ENCODE results near the gene PDK3. TPM values are rescaled to one million over a fixed set of nuclear protein-coding genes. Genes with fewer than 3 reads are reported as not detected.
A peak's percentile ranks its signal among the peaks of the same experiment; 100 is the strongest.

The PDK3 gene
- total RNA-seq, result 100 to 1,000 TPM; 116 to 118 TPM

DNA sequence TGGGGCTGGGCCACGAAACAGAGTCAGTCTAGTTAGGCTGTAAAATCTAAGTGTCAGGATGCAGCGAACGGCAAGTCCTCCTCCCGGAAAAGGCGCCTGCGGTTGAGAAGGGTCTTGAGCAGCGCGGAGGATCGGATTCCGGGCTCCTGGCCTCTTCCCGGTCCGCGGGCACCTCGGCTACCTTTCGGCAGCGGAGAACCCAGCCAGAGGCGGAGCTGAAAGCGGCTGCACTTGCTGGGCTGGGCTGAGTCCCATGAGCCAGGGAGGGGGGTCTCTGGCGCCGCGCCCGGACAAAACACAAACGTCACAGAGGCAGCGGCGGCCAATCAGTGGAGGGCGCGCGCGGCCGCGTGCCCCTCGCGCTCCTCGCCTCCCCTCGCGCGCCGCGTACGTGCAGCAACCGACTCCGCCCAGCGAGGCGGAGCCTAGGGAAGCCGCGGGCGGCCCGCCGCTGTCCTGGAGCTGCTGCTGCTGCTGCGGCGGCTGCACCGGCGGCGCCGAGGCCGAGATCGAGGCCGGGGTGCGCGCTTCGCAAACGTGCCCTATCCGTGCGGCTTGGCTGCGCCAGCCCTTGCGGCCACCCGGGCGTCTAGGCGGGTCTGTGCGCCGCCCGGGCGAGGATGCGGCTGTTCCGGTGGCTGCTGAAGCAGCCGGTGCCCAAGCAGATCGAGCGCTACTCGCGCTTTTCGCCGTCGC is at the start of gene PDK3:
TSS of gene PDK3 (plus strand) at position 451 of the 696 bp plus-strand sequence. CDS start at position 621, 170 bp downstream.
- ATAC-seq (ENCODE audit: insufficient number of reproducible peaks, low FRiP score, low read depth), result peak; percentile 79
- TF ChIP-seq, protein P1, sequence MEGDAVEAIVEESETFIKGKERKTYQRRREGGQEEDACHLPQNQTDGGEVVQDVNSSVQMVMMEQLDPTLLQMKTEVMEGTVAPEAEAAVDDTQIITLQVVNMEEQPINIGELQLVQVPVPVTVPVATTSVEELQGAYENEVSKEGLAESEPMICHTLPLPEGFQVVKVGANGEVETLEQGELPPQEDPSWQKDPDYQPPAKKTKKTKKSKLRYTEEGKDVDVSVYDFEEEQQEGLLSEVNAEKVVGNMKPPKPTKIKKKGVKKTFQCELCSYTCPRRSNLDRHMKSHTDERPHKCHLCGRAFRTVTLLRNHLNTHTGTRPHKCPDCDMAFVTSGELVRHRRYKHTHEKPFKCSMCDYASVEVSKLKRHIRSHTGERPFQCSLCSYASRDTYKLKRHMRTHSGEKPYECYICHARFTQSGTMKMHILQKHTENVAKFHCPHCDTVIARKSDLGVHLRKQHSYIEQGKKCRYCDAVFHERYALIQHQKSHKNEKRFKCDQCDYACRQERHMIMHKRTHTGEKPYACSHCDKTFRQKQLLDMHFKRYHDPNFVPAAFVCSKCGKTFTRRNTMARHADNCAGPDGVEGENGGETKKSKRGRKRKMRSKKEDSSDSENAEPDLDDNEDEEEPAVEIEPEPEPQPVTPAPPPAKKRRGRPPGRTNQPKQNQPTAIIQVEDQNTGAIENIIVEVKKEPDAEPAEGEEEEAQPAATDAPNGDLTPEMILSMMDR (IDR thresholded peaks at IDR 0.05), result no peak
- H3K27ac ChIP-seq, result peak within 1 kb of the TSS; percentile 89 to 93

DNA sequence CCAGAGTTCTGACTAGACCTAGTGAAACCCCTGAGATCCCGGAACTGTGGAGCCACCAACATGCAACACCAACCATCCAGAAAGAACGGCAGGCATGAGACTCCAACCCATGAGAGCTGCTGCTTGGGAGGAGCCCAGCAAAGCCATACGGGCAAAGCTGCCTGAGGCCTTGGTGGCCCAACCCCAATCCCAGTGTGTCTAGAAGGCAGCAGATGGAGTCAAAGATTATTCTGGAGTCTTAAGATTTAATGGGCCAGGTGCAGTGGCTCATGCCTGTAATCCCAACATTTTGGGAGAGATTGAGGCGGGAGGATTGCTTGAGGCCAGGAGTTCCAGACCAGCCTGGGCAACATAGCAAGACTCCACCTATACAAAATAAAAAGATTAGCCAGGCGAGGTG is 49.2 kb upstream of the PDK3 start:
- DNase-seq (ENCODE audit: low spot score) (no peak), ATAC-seq (ENCODE audit: insufficient number of reproducible peaks, low FRiP score, low read depth) (no peak)
- Histone ChIP-seq H3K27ac (no peak overlapping the region), H3K27me3 (replicated peaks; ENCODE audit: insufficient read depth) (no peaks in the 10 kb centered on the region), H3K36me3 (no peaks in the 10 kb centered on the region), H3K4me3 (no peak overlapping the region), H3K9me3 (no peaks in the 10 kb centered on the region), H3K4me1 (ENCODE audit: control insufficient read depth in 1 of 2, low read depth in 2 of 2) (peaks cover 0 to 13% of the 10 kb centered on the region in 2 donors)
- TF ChIP-seq, protein P1 (IDR thresholded peaks at IDR 0.05), result no peak

More for the DNA sequence above, at the start of gene PDK3:
- H3K27me3 ChIP-seq (replicated peaks; ENCODE audit: insufficient read depth), result no peaks in the 10 kb centered on the region
- H3K36me3 ChIP-seq, result no peaks in the 10 kb centered on the region
- peaks cover 0 to 10% of the 10 kb centered on the region in 2 donors for H3K4me1 ChIP-seq (ENCODE audit: control insufficient read depth in 1 of 2, low read depth in 2 of 2)
- peak within 1 kb of the TSS; percentile 91 for H3K4me3 ChIP-seq
- no peaks in the 10 kb centered on the region for H3K9me3 ChIP-seq
- DNase-seq (ENCODE audit: low spot score), result peak; percentile 38

DNA sequence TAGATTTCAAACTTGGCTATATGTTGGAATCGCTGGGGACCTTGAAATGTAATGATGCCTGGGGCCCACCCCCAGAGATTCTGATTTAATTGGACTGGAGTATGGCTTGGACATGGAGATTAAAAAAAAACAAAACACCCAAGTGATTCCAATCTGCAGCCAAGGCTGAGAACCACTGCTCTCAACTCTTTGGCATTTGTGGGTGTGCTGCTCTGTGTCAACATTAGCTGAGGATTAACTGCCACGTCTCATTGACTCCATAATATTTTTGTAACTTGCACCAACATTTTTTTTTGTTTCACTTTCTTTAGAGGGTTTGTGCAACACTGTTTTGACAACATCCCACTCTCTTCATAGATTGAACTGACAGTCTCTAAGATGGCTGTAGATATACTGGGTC is 41.1 kb upstream of the PDK3 start:
- Histone ChIP-seq H3K36me3 (no peaks in the 10 kb centered on the region), H3K9me3 (no peaks in the 10 kb centered on the region), H3K4me3 (no peak overlapping the region), H3K27ac (peak overlapping the region; percentile 80 to 91), H3K27me3 (replicated peaks; ENCODE audit: insufficient read depth) (no peaks in the 10 kb centered on the region), H3K4me1 (ENCODE audit: control insufficient read depth in 1 of 2, low read depth in 2 of 2) (peaks cover 7 to 35% of the 10 kb centered on the region in 2 donors)
- ATAC-seq (ENCODE audit: insufficient number of reproducible peaks, low FRiP score, low read depth), result peak; percentile 72
- TF ChIP-seq, protein P1 (IDR thresholded peaks at IDR 0.05), result no peak
- no peak for DNase-seq (ENCODE audit: low spot score)

DNA sequence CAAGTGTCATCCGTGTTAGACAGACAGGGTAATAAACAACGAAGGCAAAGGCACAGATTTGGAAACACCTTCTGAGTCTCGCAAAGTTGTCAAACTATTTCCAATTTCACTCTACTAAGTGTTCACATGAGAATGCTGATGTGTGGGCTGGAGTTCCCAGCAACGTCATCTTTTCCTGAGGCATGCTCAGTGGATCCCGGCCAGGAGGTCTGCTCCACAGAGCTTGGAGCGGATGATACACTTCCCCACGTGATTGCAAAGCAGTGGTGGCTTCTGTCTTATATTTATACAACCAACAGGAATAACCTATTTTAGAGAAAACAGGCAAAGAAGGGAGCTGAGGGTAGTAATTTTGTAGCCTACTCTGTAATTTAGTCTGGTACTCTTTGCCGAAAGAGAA is 40.1 kb upstream of the PDK3 start:
- Histone ChIP-seq H3K4me1 (ENCODE audit: control insufficient read depth in 1 of 2, low read depth in 2 of 2) (peaks cover 7 to 35% of the 10 kb centered on the region in 2 donors), H3K27ac (peak overlapping the region; percentile 80 to 91), H3K36me3 (no peaks in the 10 kb centered on the region), H3K9me3 (no peaks in the 10 kb centered on the region), H3K4me3 (peak overlapping the region; percentile 35), H3K27me3 (replicated peaks; ENCODE audit: insufficient read depth) (no peaks in the 10 kb centered on the region)
- TF ChIP-seq, protein P1 (IDR thresholded peaks at IDR 0.05), result no peak
- peak; percentile 38 for DNase-seq (ENCODE audit: low spot score)
- ATAC-seq (ENCODE audit: insufficient number of reproducible peaks, low FRiP score, low read depth), result peak; percentile 86

DNA sequence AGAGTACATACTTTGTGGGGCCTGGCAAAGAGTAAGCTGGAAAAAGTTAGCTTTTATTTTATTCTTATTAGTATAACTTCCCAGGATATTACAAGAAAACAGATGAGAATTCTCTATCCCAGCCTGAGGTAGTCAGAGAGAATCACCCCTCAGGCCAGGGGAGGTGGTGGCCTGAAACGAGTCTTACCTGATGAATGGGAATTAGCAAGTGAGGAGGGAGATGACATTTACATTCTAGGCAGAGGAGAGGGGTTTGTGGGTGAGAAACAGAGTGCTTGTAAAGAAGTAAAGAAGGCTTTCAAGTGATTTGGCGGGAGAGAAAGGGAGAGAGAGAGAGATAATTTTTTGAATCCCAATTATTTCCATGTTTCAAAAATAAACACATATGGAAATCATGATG is 39.3 kb upstream of the PDK3 start:
- Histone ChIP-seq H3K27ac (peak overlapping the region; percentile 37 to 91), H3K4me3 (no peak overlapping the region), H3K4me1 (ENCODE audit: control insufficient read depth in 1 of 2, low read depth in 2 of 2) (peaks cover 7 to 35% of the 10 kb centered on the region in 2 donors), H3K36me3 (no peaks in the 10 kb centered on the region), H3K9me3 (no peaks in the 10 kb centered on the region), H3K27me3 (replicated peaks; ENCODE audit: insufficient read depth) (no peaks in the 10 kb centered on the region)
- TF ChIP-seq, protein P1 (IDR thresholded peaks at IDR 0.05), result no peak
- no peak for ATAC-seq (ENCODE audit: insufficient number of reproducible peaks, low FRiP score, low read depth)
- no peak for DNase-seq (ENCODE audit: low spot score)

All from thoracic aorta (tissue), 2 donors.